Cardiac muscle cell (in vitro differentiated cells and primary cell): ENCODE data around the gene YWHAH. TPM values are rescaled to one million over a fixed set of nuclear protein-coding genes. Genes with fewer than 3 reads are reported as not detected.

Source experiments
- DNase-seq, 2 donors: peaks; one replicate each; pipeline versions ENCODE4 v3.0.0 to v3.0.0-alpha.2; 2010 to 2017; ENCODE audit warnings: low read depth in 1 of 2, low spot score in 1 of 2
- H3K27ac ChIP-seq: fragments of 200-600 bp; sonication (generic); 2 replicates; pipeline ENCODE4 v1.5.1; 2016
- H3K27me3 ChIP-seq: fragments of 200-600 bp; sonication (generic); 2 replicates; pipeline ENCODE4 v1.6.0; 2016; ENCODE audit warnings: control low read depth
- H3K36me3 ChIP-seq: fragments of 200-600 bp; sonication (generic); 2 replicates; pipeline ENCODE4 v1.5.1; 2016; ENCODE audit warnings: control low read depth
- H3K4me1 ChIP-seq: fragments of 200-600 bp; sonication (generic); 2 replicates; pipeline ENCODE4 v1.8.1; 2017; ENCODE audit warnings: low read depth, mild to moderate bottlenecking, mixed run types
- H3K4me3 ChIP-seq: fragments of 200-600 bp; sonication (generic); 2 replicates; pipeline ENCODE4 v1.5.1; 2016; ENCODE audit warnings: mild to moderate bottlenecking
- H3K9me3 ChIP-seq: fragments of 200-600 bp; sonication (generic); 2 replicates; pipeline ENCODE4 v1.5.1; 2017; ENCODE audit warnings: low read depth, mild to moderate bottlenecking, control low read depth
- CTCF ChIP-seq: IDR thresholded peaks from 2 replicates; pipeline ENCODE4 v1.5.1; 2012; ENCODE audit warnings: low read depth, mild to moderate bottlenecking, low read length
- polyA plus RNA-seq: library from polyadenylated mRNA; unstranded; fragments of >200 nt; fragmentation: Nextera tagmentation; extraction: Ambion mirVana; gene quantifications from 2 replicates; pipeline ENCODE4 v1.2.1, GENCODE V29; 2016
- total RNA-seq: library from RNA; depleted of rRNA; stranded (reverse); fragments of >200 nt; gene quantifications from 2 replicates; pipeline ENCODE4 v1.2.3, GENCODE V29; 2016

Gene YWHAH
- total and polyA plus RNA-seq, 2 experiments from 2014 or later: 70.8 to 143 TPM

- H3K27ac ChIP-seq: no peak overlapping the region
- no peaks in the 10 kb centered on the region for H3K4me1 ChIP-seq
- H3K9me3 ChIP-seq: no peaks in the 10 kb centered on the region
- H3K36me3 ChIP-seq: no peaks in the 10 kb centered on the region
- TF ChIP-seq CTCF: no peak
- peak in 1 of 2 donors; percentile 29 for DNase-seq
- no peak overlapping the region for H3K4me3 ChIP-seq
- H3K27me3 ChIP-seq: no peaks in the 10 kb centered on the region
Observed at GRCh38 chr22:31923136-31923535, 21.2 kb upstream of the YWHAH start.

GRCh38 chr22:31923747-31924146, 20.6 kb upstream of the YWHAH start:
- Histone ChIP-seq H3K27me3 (no peaks in the 10 kb centered on the region), H3K9me3 (no peaks in the 10 kb centered on the region), H3K36me3 (no peaks in the 10 kb centered on the region), H3K4me1 (no peaks in the 10 kb centered on the region), H3K27ac (no peak overlapping the region), H3K4me3 (no peak overlapping the region)
- no peak for DNase-seq
- TF ChIP-seq CTCF: no peak

- TF ChIP-seq CTCF: no peak
- no peak overlapping the region for H3K4me3 ChIP-seq
- no peaks in the 10 kb centered on the region for H3K4me1 ChIP-seq
- H3K9me3 ChIP-seq: no peaks in the 10 kb centered on the region
- H3K27me3 ChIP-seq: no peaks in the 10 kb centered on the region
- DNase-seq: no peak
- no peaks in the 10 kb centered on the region for H3K36me3 ChIP-seq
- H3K27ac ChIP-seq: no peak overlapping the region
Observed at GRCh38 chr22:31925056-31925455, 19.3 kb upstream of the YWHAH start.

GRCh38 chr22:31926024-31926423, 18.3 kb upstream of the YWHAH start:
- no peaks in the 10 kb centered on the region for H3K4me1 ChIP-seq
- H3K27me3 ChIP-seq: no peaks in the 10 kb centered on the region
- H3K9me3 ChIP-seq: no peaks in the 10 kb centered on the region
- H3K36me3 ChIP-seq: no peaks in the 10 kb centered on the region
- DNase-seq: no peak
- no peak for TF ChIP-seq CTCF
- no peak overlapping the region for H3K4me3 ChIP-seq
- no peak overlapping the region for H3K27ac ChIP-seq

GRCh38 chr22:31926969-31927368, 17.4 kb upstream of the YWHAH start:
- no peaks in the 10 kb centered on the region for H3K9me3 ChIP-seq
- H3K4me3 ChIP-seq: no peak overlapping the region
- no peaks in the 10 kb centered on the region for H3K4me1 ChIP-seq
- no peaks in the 10 kb centered on the region for H3K36me3 ChIP-seq
- DNase-seq: no peak
- H3K27ac ChIP-seq: no peak overlapping the region
- no peak for TF ChIP-seq CTCF
- H3K27me3 ChIP-seq: no peaks in the 10 kb centered on the region

GRCh38 chr22:31927562-31927961, 16.8 kb upstream of the YWHAH start:
- TF ChIP-seq CTCF: no peak
- Histone ChIP-seq H3K27ac (no peak overlapping the region), H3K4me3 (no peak overlapping the region), H3K36me3 (no peaks in the 10 kb centered on the region), H3K27me3 (no peaks in the 10 kb centered on the region), H3K9me3 (no peaks in the 10 kb centered on the region), H3K4me1 (no peaks in the 10 kb centered on the region)
- DNase-seq: no peak
